Calu3 (cell line): ENCODE data around the gene MYBBP1A. TPM values are rescaled to one million over a fixed set of nuclear protein-coding genes. Genes with fewer than 3 reads are reported as not detected.

Experiments
- BruUV-seq: library from RNA; stranded (reverse); fragments of 400-500 nt; replicated peaks from 2 replicates; lab custom pipeline; 2021; lab: Mats Ljungman, UMichigan
- CTCF ChIA-PET: fragments of 300-600 bp; sonication (Branson Sonifier 250); formaldehyde crosslinking; loops from one replicate; lab custom pipeline; 2022; ENCODE audit warnings: antibody characterized with exemption; lab: Charles Lee
- DNase-seq: peaks from one replicate; pipeline ENCODE4 v3.0.0; 2022
- H3K27ac Mint-ChIP-seq: one replicate; pipeline ENCODE4 v1.8.0; 2022; ENCODE audit warnings: mixed read lengths; ENCODE audit not compliant: unreplicated experiment
- H3K27me3 Mint-ChIP-seq: one replicate; pipeline ENCODE4 v1.8.0; 2022; ENCODE audit warnings: mixed read lengths; ENCODE audit not compliant: unreplicated experiment
- H3K36me3 Mint-ChIP-seq: one replicate; pipeline ENCODE4 v1.8.0; 2022; ENCODE audit warnings: mild to moderate bottlenecking, moderate library complexity, mixed read lengths; ENCODE audit not compliant: insufficient read depth, unreplicated experiment
- H3K4me1 Mint-ChIP-seq: one replicate; pipeline ENCODE4 v1.8.0; 2022; ENCODE audit warnings: mild to moderate bottlenecking, low read depth, mixed read lengths; ENCODE audit not compliant: unreplicated experiment
- H3K4me3 Mint-ChIP-seq: one replicate; pipeline ENCODE4 v1.8.0; 2022; ENCODE audit warnings: mild to moderate bottlenecking, low read depth, moderate library complexity, mixed read lengths; ENCODE audit not compliant: unreplicated experiment
- H3K9me3 Mint-ChIP-seq: one replicate; pipeline ENCODE4 v1.8.0; 2022; ENCODE audit warnings: low read depth, mixed read lengths; ENCODE audit not compliant: unreplicated experiment
- intact Hi-C: fragments of 100-400 bp; cut with micrococcal nuclease; formaldehyde crosslinking; loops from one replicate; pipeline ENCODE4 v1.10.0; 2022; ENCODE audit not compliant: unreplicated experiment
- total RNA-seq: library from RNA; stranded (reverse); gene quantifications from 2 replicates; pipeline ENCODE4 v1.2.3, GENCODE V29; 2022
- TF ChIP-seq, protein P1 (sequence below): fragments of 200-600 bp; IDR thresholded peaks from one replicate; pipeline ENCODE4 v1.8.0; 2022; ENCODE audit warnings: antibody characterized with exemption; ENCODE audit not compliant: unreplicated experiment

Gene MYBBP1A
- total RNA-seq, 1 experiment from 2014 or later: 64.2 TPM

- no peaks in the 10 kb centered on the region for H3K9me3 Mint-ChIP-seq
- CTCF ChIA-PET: interaction anchor here (0.6 kb wide), 1 partner anchor 28 kb away, joined by 3 read pairs; no protein-coding TSS in a partner anchor
- H3K4me1 Mint-ChIP-seq: peaks cover 57% of the 10 kb centered on the region
- H3K27ac Mint-ChIP-seq: peak overlapping the region; percentile 3
- peaks cover 44% of the 10 kb centered on the region for H3K36me3 Mint-ChIP-seq
- no peaks in the 10 kb centered on the region for H3K27me3 Mint-ChIP-seq
- no peak for DNase-seq
- intact Hi-C loops: no loop called here
- H3K4me3 Mint-ChIP-seq: no peak overlapping the region
- TF ChIP-seq, protein P1, sequence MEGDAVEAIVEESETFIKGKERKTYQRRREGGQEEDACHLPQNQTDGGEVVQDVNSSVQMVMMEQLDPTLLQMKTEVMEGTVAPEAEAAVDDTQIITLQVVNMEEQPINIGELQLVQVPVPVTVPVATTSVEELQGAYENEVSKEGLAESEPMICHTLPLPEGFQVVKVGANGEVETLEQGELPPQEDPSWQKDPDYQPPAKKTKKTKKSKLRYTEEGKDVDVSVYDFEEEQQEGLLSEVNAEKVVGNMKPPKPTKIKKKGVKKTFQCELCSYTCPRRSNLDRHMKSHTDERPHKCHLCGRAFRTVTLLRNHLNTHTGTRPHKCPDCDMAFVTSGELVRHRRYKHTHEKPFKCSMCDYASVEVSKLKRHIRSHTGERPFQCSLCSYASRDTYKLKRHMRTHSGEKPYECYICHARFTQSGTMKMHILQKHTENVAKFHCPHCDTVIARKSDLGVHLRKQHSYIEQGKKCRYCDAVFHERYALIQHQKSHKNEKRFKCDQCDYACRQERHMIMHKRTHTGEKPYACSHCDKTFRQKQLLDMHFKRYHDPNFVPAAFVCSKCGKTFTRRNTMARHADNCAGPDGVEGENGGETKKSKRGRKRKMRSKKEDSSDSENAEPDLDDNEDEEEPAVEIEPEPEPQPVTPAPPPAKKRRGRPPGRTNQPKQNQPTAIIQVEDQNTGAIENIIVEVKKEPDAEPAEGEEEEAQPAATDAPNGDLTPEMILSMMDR: no peak
- BruUV-seq: no TSS peak
These were observed 45.8 kb downstream of the MYBBP1A start for GRCh38 chr17:4509401-4509800.

GRCh38 chr17:4508207-4508606, 47.0 kb downstream of the MYBBP1A start:
- BruUV-seq: no TSS peak
- no peak overlapping the region for H3K4me3 Mint-ChIP-seq
- peak overlapping the region; percentile 3 for H3K27ac Mint-ChIP-seq
- no peaks in the 10 kb centered on the region for H3K27me3 Mint-ChIP-seq
- peaks cover 37% of the 10 kb centered on the region for H3K36me3 Mint-ChIP-seq
- TF ChIP-seq, protein P1: no peak
- CTCF ChIA-PET: no interaction called here
- peaks cover 56% of the 10 kb centered on the region for H3K4me1 Mint-ChIP-seq
- intact Hi-C loops: no loop called here
- no peak for DNase-seq
- H3K9me3 Mint-ChIP-seq: no peaks in the 10 kb centered on the region

- BruUV-seq: no TSS peak
- no peak for DNase-seq
- CTCF ChIA-PET: no interaction called here
- no peak overlapping the region for H3K27ac Mint-ChIP-seq
- H3K27me3 Mint-ChIP-seq: no peaks in the 10 kb centered on the region
- no peaks in the 10 kb centered on the region for H3K9me3 Mint-ChIP-seq
- intact Hi-C loops: no loop called here
- peaks cover 35% of the 10 kb centered on the region for H3K36me3 Mint-ChIP-seq
- peaks cover 54% of the 10 kb centered on the region for H3K4me1 Mint-ChIP-seq
- TF ChIP-seq, protein P1: no peak
- H3K4me3 Mint-ChIP-seq: no peak overlapping the region
These were observed 47.6 kb downstream of the MYBBP1A start for GRCh38 chr17:4507361-4508111.

DNA sequence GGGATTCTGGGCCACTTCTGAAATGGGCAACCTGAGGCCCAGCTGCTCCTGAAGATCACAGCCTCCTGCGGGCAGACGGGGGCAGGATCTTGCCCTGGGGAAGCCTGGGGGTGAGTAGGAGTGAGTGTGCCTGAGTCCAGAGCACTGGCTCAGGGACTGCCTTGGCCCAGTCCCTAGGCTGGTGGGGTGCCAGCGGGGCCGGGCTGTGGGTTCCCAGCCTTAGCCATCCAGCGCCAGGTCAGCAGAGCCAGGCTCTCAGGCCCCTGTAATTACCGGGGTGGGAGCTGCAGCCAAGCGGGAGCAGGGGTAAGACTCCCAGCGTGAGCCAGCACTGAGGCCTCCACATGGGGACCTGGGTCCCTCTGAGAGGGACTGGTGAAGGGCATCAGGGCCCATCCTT, 48.3 kb downstream of the MYBBP1A start:
- no peak for DNase-seq
- Mint-ChIP-seq H3K36me3 (peaks cover 31% of the 10 kb centered on the region), H3K27me3 (no peaks in the 10 kb centered on the region), H3K9me3 (no peaks in the 10 kb centered on the region), H3K27ac (no peak overlapping the region), H3K4me3 (no peak overlapping the region), H3K4me1 (peaks cover 50% of the 10 kb centered on the region)
- intact Hi-C loops: no loop called here
- TF ChIP-seq, protein P1: no peak
- BruUV-seq: no TSS peak
- CTCF ChIA-PET: no interaction called here
